Caco-2 (cell line): ENCODE measurements around the gene SELENOT. TPM values are rescaled to one million over a fixed set of nuclear protein-coding genes. Genes with fewer than 3 reads are reported as not detected.

Experiments used
- BruUV-seq: library from RNA; stranded (reverse); fragments of 400-500 nt; replicated peaks from 2 replicates; lab custom pipeline; 2021; lab: Mats Ljungman, UMichigan
- CTCF ChIA-PET: fragments of 300-600 bp; sonication (Branson Sonifier 250); formaldehyde crosslinking; loops from one replicate; lab custom pipeline; 2022; ENCODE audit warnings: antibody characterized with exemption; lab: Charles Lee
- POLR2A ChIA-PET: fragments of 300-600 bp; sonication (Branson Sonifier 250); formaldehyde crosslinking; loops from one replicate; lab custom pipeline; 2022; ENCODE audit warnings: antibody characterized with exemption; lab: Charles Lee
- DNase-seq, 2 experiments: peaks; one replicate each; pipeline versions ENCODE4 v3.0.0 to v3.0.0-alpha.2; 2020 to 2022
- H3K27me3 ChIP-seq: replicated peaks from 2 replicates; pipeline ENCODE4 v1.6.0; 2011; ENCODE audit warnings: low read length; ENCODE audit not compliant: control insufficient read depth, insufficient read depth
- H3K36me3 ChIP-seq: 2 replicates; pipeline ENCODE4 v1.5.1; 2011; ENCODE audit warnings: low read length; ENCODE audit not compliant: control insufficient read depth, insufficient read depth
- H3K4me1 ChIP-seq: fragments of 250-450 bp; sonication (Bioruptor Pico); 2 replicates; pipeline ENCODE4 v1.5.1; 2020; ENCODE audit warnings: mild to moderate bottlenecking
- H3K4me3 ChIP-seq: 2 replicates; pipeline ENCODE4 v1.5.1; 2011; ENCODE audit warnings: low read depth, mild to moderate bottlenecking, control low read depth, low read length
- H3K9me3 ChIP-seq: fragments of 250-450 bp; sonication (Bioruptor Pico); 2 replicates; pipeline ENCODE4 v1.5.1; 2020; ENCODE audit warnings: mild to moderate bottlenecking, moderate library complexity
- H3K27ac Mint-ChIP-seq: one replicate; pipeline ENCODE4 v1.8.0; 2022; ENCODE audit warnings: mixed read lengths; ENCODE audit not compliant: unreplicated experiment
- H3K27me3 Mint-ChIP-seq: one replicate; pipeline ENCODE4 v1.8.0; 2022; ENCODE audit warnings: mixed read lengths; ENCODE audit not compliant: insufficient read depth, unreplicated experiment
- H3K36me3 Mint-ChIP-seq: one replicate; pipeline ENCODE4 v1.8.0; 2022; ENCODE audit warnings: mild to moderate bottlenecking, mixed read lengths; ENCODE audit not compliant: insufficient read depth, unreplicated experiment
- H3K4me1 Mint-ChIP-seq: one replicate; pipeline ENCODE4 v1.8.0; 2022; ENCODE audit warnings: low read depth, mixed read lengths; ENCODE audit not compliant: unreplicated experiment
- H3K4me3 Mint-ChIP-seq: one replicate; pipeline ENCODE4 v1.8.0; 2022; ENCODE audit warnings: mild to moderate bottlenecking, moderate library complexity, mixed read lengths; ENCODE audit not compliant: unreplicated experiment
- H3K9me3 Mint-ChIP-seq: one replicate; pipeline ENCODE4 v1.8.0; 2022; ENCODE audit warnings: mixed read lengths; ENCODE audit not compliant: unreplicated experiment
- intact Hi-C: fragments of 100-400 bp; cut with micrococcal nuclease; formaldehyde crosslinking; loops from one replicate; pipeline ENCODE4 v1.10.0; 2022; ENCODE audit not compliant: unreplicated experiment
- total RNA-seq: library from RNA; stranded (reverse); gene quantifications from 2 replicates; pipeline ENCODE4 v1.2.3, GENCODE V29; 2022
- TF ChIP-seq, protein P1 (sequence below), 2 experiments: fragments of 200-600 bp in 1 of 2; IDR thresholded peaks; 1 replicate in 1 of 2; 2 replicates in 1 of 2; pipeline versions ENCODE4 v1.5.1 to v1.8.0; 2011 to 2022; ENCODE audit warnings: antibody characterized with exemption in 1 of 2, control low read depth in 1 of 2, inconsistent platforms in 1 of 2, low read depth in 1 of 2, low read length in 1 of 2, mild to moderate bottlenecking in 1 of 2, moderate library complexity in 1 of 2; ENCODE audit not compliant: insufficient read depth in 1 of 2, severe bottlenecking in 1 of 2, unreplicated experiment in 1 of 2

The SELENOT gene
- total RNA-seq, 1 experiment from 2014 or later: 124 TPM

GRCh38 chr3:150626148-150626930, 23.2 kb downstream of the SELENOT start:
- no peaks in the 10 kb centered on the region for H3K9me3 Mint-ChIP-seq
- H3K36me3 Mint-ChIP-seq: peaks cover 28% of the 10 kb centered on the region
- TF ChIP-seq, protein P1, sequence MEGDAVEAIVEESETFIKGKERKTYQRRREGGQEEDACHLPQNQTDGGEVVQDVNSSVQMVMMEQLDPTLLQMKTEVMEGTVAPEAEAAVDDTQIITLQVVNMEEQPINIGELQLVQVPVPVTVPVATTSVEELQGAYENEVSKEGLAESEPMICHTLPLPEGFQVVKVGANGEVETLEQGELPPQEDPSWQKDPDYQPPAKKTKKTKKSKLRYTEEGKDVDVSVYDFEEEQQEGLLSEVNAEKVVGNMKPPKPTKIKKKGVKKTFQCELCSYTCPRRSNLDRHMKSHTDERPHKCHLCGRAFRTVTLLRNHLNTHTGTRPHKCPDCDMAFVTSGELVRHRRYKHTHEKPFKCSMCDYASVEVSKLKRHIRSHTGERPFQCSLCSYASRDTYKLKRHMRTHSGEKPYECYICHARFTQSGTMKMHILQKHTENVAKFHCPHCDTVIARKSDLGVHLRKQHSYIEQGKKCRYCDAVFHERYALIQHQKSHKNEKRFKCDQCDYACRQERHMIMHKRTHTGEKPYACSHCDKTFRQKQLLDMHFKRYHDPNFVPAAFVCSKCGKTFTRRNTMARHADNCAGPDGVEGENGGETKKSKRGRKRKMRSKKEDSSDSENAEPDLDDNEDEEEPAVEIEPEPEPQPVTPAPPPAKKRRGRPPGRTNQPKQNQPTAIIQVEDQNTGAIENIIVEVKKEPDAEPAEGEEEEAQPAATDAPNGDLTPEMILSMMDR (IDR thresholded peaks at IDR 0.05; ENCODE audit: insufficient read depth in 1 of 2, low read depth in 1 of 2, low read length in 1 of 2, severe bottlenecking in 1 of 2, unreplicated experiment in 1 of 2): no peak
- H3K4me1 Mint-ChIP-seq: no peaks in the 10 kb centered on the region
- CTCF ChIA-PET: no interaction called here
- POLR2A ChIA-PET: no interaction called here
- intact Hi-C loops: no loop called here
- no peaks in the 10 kb centered on the region for H3K27me3 Mint-ChIP-seq
- no peak overlapping the region for H3K27ac Mint-ChIP-seq
- H3K27me3 ChIP-seq: no peaks in the 10 kb centered on the region
- no peak overlapping the region for H3K4me3 ChIP-seq
- no peaks in the 10 kb centered on the region; the same call in 1 of the 2 replicates for H3K36me3 ChIP-seq
- DNase-seq: no peak
- no peaks in the 10 kb centered on the region for H3K9me3 ChIP-seq
- H3K4me1 ChIP-seq: no peaks in the 10 kb centered on the region
- no peak overlapping the region for H3K4me3 Mint-ChIP-seq
- BruUV-seq: no TSS peak

GRCh38 chr3:150627557-150627956, 24.4 kb downstream of the SELENOT start:
- Mint-ChIP-seq H3K27ac (no peak overlapping the region), H3K4me3 (no peak overlapping the region), H3K9me3 (no peaks in the 10 kb centered on the region), H3K27me3 (no peaks in the 10 kb centered on the region), H3K4me1 (no peaks in the 10 kb centered on the region), H3K36me3 (peaks cover 28% of the 10 kb centered on the region)
- TF ChIP-seq, protein P1 (IDR thresholded peaks at IDR 0.05; ENCODE audit: insufficient read depth in 1 of 2, low read depth in 1 of 2, low read length in 1 of 2, severe bottlenecking in 1 of 2, unreplicated experiment in 1 of 2): no peak
- ChIA-PET CTCF (no interaction called here), POLR2A (no interaction called here)
- intact Hi-C loops: no loop called here
- no TSS peak for BruUV-seq
- H3K9me3 ChIP-seq: no peaks in the 10 kb centered on the region
- H3K4me1 ChIP-seq: no peaks in the 10 kb centered on the region
- no peaks in the 10 kb centered on the region for H3K27me3 ChIP-seq
- no peak for DNase-seq
- H3K36me3 ChIP-seq: no peaks in the 10 kb centered on the region; the same call in 1 of the 2 replicates
- H3K4me3 ChIP-seq: no peak overlapping the region

GRCh38 chr3:150631515-150632221, 28.5 kb downstream of the SELENOT start:
- H3K9me3 Mint-ChIP-seq: no peaks in the 10 kb centered on the region
- Histone ChIP-seq H3K4me3 (no peak overlapping the region), H3K36me3 (no peaks in the 10 kb centered on the region; the same call in 1 of the 2 replicates), H3K27me3 (no peaks in the 10 kb centered on the region), H3K9me3 (no peaks in the 10 kb centered on the region), H3K4me1 (no peaks in the 10 kb centered on the region)
- no peak overlapping the region for H3K4me3 Mint-ChIP-seq
- DNase-seq: no peak
- intact Hi-C loops: no loop called here
- BruUV-seq: no TSS peak
- H3K27ac Mint-ChIP-seq: no peak overlapping the region
- H3K36me3 Mint-ChIP-seq: peaks cover 6% of the 10 kb centered on the region
- ChIA-PET CTCF (no interaction called here), POLR2A (no interaction called here)
- no peaks in the 10 kb centered on the region for H3K4me1 Mint-ChIP-seq
- TF ChIP-seq, protein P1 (IDR thresholded peaks at IDR 0.05; ENCODE audit: insufficient read depth in 1 of 2, low read depth in 1 of 2, low read length in 1 of 2, severe bottlenecking in 1 of 2, unreplicated experiment in 1 of 2): no peak
- H3K27me3 Mint-ChIP-seq: no peaks in the 10 kb centered on the region
